NCI-H69 (cell line): ENCODE measurements around the gene KCNN3.

Source experiments
- DNase-seq: peaks from one replicate; lab custom pipeline; 2025; lab: John Stamatoyannopoulos, UW

KCNN3 gene

DNA sequence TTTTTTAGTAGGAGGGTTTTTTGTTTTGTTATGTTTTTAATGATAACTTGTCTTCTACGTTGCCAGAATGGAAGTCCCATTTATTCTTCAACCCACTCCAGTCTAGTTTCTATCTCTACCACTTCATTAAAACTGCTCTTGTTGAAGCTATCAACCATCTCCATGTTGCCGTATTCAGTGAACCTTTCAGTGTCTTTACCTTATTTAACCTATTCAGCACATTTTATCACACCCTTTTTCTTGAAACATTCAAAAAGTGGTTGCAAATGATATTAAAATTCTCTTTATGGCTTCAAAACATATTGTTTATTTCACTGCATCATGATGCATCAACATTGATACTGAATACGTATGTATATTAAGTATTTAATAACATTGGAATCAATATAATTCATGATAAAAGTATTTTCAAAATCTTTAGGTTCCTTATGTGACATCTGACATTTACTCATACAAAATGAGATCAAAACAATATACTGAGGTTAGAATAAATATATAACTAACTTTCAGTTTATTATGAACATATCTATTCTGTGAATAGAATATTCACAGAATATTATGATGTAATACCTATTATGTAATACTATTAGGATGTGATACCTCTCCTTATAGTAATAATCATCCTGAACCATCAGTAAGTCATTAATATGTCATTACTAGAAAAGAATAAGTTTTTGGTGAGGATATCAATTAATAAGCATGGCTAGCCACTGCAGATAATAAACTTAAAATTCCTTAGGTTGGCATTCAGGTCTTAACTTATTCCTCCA is 210.1 kb downstream of the KCNN3 start:
- DNase-seq = no peak

DNA sequence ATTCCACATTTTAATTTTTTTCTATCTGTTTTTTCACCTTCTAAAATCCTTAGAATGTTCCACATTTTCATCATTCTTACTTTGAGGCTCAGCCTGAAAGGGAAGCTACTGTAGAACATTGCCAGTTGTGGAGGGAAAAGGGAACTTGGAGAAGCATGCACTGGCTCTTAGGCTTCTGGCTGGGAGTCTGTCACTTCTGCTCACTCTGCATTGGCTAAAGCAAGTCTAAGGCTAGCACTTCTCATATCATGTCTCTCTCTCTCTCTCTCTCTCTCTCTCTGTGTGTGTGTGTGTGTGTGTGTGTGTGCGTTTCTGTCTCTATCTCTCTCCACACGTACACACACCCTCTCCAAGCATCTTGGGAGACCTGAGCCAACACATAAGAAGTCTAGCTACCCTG is 212.5 kb downstream of the KCNN3 start:
- DNase-seq = no peak

DNA sequence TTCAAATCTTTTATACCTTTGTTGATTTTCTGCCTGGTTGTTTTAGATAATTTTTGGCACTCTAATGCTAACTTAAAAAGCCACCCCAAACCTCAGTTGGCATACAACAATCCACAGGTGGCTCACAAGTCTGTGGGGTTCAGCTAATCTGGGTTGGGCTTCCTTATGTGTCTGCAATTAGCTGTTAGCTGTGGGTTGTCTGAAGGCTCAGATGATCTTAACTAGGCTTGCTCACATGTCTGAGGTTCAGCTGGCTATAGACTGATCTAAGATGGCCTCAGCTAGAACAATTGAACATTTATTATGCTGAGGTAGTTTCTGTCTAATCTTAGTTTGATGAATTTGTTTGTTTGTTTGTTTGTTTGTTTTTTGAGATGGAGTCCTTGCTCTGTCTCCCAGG is 217.2 kb downstream of the KCNN3 start:
- no peak for DNase-seq
